ENCODE results near the gene ABCG8. TPM values are rescaled to one million over a fixed set of nuclear protein-coding genes. Genes with fewer than 3 reads are reported as not detected.

Gene ABCG8
- not detected in 2 replicates for total RNA-seq (2014; rRNA removed; shearing (Covaris generic))

DNA sequence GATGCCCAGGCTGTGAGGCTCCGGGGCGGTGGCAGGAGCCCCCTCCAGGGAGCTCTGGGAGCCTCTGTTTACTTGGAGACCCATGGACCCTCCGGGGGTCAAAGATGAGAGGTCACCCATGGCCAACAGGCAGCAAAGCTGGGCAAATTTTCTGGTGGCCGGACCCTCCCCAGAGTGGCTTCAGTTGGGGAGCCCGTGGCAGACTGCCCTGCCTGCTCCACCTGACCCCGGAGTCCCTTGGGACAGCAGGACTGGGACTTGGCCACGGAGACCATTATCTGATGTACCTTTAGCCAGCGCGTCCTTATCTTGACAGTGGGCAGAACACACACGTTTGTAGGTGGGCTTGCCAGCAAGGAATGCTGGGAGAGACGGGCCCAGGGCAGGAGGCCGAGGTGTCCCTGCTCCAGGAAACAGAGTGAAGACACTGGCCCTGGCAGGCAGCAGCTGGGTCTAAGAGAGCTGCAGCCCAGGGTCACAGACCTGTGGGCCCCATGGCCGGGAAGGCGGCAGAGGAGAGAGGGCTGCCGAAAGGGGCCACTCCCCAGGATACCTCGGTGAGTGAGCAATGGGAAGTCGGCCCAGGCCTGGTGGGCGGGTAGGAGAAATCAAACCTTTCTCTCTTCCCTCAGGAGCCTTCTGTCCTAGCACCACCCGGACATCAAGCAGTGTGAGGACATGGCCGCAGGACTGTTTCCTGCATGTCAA lies at the start of gene ABCG8, which contains the start of gene ABCG5:
ABCG8 (plus strand) TSS at position 412 of the 708 bp plus-strand sequence; CDS start at position 495, 83 bp downstream.
ABCG5 (minus strand) TSS at position 280 of the 708 bp plus-strand sequence; CDS start at position 120, 160 bp downstream.
- no peak for DNase-seq (ENCODE audit: low read depth)

DNA sequence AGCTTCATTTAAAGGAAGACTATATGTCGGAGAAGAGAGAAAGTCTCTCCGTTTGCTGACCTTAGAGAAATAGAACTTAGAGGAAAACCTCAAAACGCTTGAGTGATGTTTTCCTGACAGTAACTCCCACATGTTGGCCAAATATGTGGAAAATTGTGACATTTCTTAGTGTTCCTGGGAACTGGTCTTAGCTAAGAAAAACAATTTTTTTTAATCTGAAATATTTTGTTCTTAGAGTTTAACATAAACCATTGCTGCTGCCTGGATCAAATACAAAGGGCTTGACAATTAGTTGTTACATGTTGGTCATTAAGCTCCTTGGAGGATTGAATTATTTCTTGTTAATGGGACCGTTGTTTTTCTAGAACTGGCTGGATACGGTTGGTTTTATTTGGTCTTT lies 48.6 kb upstream of the ABCG8 start:
- no peak for DNase-seq (ENCODE audit: low read depth)

DNA sequence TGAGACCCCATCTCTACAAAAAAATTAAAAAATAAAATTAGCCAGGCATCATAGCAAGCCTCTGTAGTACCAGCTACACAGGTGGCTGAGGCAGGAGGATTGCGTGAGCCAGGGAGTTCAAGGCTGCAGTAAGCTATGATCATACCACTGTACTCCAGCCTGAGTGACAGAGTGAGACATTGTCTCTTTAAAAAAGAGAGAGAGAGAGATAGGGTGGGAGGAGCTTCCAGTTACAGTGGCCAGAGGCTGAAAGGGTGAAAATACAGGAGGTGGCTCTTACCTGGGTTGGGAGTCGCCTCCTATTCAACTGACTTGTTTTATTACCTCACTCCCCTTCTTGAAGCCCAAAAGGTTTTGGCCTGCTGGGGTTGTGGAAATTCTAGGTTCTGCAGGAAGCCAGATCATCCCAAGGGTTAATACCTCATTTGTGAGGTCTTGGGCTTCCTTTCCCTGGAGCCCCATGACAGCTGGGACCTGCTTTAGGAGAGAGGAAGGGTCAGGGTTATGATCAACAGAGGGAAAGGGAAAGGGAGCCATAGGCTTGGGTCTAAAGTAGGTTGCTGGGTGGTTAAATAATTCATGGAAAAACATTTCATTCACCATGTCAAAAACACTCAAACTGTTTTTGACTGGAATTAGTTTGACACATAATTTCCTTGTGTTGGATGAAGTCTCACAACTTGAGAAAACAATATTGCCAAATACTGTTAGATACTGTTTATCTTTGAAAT lies 47.6 kb upstream of the ABCG8 start:
- DNase-seq (ENCODE audit: low read depth) = no peak

DNA sequence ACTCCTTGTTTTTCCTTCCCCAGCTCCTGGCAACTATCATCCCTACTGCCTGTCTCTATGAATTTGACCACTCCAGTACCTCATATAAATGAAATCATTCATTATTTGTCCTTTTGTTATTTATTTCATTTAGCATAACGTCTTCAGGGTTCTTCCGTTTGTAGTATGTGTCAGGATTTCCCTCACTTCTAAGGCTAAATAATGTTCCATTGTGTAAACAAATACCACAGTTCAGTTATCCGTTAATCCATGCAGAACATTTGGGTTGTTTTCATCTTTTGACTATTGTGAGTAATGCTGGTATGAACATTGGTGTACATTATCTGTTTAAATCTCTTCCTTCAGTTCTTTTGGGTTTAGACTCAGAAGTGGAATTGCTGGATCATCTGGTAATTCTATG lies 46.1 kb upstream of the ABCG8 start:
- DNase-seq (ENCODE audit: low read depth) = peak; percentile 15

DNA sequence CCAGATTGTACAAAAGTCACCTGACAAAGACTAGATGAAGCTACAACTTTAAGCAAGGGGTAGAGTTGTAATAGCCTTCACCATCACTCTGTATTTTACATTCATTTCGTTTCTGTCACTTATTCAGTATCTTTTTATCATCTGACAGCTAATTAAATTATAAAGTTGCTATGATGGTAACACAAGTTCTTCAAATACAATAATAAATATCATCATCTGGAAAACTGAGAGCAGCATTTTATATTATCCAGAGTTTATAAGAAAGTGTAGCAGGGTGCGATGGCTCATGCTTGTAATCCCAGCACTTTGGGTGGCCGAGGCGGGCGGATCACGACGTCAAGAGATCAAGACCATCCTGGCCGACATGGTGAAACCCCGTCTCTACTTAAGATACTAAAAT lies 43.8 kb upstream of the ABCG8 start:
- DNase-seq (ENCODE audit: low read depth) = no peak

DNA sequence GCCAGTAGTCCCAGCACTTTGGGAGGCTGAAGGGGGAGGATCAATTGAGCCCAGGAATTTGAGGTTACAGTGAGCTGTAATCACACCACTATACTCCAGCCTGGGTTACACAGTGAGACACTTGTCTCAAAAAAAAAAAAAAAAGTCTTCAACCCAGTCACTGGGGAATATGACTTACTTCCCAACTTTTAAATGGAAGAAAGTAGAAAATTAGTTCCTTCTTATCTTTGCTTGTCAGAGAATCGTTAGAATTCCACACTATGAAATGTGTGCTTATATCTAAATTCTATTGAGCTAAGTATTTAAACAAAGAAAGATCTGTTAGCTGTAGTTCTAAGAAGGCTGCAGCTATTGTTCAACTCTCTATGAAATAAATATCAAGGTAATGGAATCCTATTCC lies 42.6 kb upstream of the ABCG8 start:
- DNase-seq (ENCODE audit: low read depth) = no peak

DNA sequence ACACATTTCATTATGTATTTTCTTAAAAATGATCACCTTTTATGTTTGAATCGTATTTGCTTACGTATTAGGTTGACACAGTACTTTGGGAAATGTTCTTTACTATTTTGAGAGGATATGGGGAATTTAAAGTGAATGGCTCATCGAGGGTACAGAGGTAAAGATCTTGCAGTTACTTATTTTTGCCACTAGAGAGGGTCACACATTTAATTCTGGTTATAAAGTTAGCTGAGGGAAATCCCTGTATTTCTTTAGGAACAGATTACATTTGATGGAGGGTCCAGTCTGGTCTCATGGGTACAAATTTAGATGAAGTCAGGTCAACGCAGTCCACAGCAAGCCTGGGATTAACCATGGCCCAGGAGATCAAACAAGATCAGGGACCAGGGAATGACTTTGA lies 40.5 kb upstream of the ABCG8 start:
- DNase-seq (ENCODE audit: low read depth) = no peak

DNA sequence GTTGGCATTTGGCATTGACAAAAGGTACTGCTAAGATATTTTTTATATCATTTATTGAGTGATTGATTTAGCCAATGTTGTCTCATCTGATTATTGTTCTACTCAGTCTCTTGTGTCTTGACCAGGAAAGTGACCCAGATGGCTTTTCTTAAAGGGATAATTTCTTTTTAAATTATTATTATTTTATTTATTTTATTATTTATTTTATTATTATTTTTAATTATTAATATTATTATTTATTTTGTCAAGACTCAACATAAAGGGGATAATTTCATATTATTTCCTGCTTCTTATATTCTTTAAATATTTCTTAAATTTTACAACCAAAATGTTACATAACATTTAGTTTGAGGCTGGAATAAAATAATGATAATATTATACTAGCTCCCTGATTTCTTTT lies 37.9 kb upstream of the ABCG8 start:
- no peak for DNase-seq (ENCODE audit: low read depth)

DNA sequence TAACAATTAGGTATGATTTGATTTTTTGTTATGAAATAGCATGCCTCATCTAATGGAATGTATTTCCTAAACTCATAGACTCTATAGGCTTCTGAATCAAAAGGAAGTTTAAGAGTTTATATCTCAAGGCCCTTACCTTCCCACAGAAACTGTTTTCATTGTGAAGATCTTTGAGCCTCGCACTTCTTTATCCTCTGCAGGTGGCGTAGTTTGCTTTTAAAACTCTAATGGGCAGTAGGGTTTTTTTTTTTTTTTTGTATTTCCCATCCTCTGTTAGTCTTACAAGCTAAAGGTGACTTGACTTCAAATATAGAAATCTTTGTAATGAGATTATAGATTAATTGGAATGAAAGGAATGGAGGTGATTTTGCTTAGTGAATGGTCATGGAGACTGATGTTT lies 36.6 kb upstream of the ABCG8 start:
- no peak for DNase-seq (ENCODE audit: low read depth)

DNA sequence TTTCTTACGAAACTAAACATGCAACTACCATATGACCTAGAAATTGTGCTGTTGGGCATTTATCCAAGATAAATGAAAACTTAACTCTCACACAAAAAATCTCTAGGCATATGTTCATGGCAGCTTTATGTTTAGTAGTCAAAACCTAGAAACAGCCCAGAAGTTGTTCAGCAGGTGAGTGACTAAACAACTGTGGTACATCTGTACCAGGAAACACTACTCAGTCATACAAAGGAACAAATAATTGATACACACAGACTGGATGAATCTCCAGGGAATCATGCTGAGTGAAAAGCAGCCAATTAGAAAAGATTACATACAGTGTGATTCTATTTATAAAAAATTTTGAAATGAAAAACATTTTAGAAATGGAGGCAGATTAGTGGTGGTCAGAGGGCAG lies 35.7 kb upstream of the ABCG8 start:
- DNase-seq (ENCODE audit: low read depth) = no peak

DNA sequence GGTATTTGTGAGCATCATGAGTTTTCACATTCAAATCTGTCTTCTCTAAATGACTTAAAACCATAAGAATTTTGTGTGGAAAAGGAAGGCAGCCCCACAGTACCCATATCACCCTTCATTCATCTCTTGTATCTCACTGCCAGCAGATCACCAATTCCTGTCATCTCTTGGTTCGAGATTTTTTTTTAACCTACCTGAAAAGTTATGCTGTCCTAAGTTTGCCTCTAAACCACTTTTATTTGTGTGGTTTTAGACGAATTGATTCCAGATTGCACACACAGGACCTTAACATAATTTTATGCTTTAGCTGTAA lies 32.1 kb upstream of the ABCG8 start:
- DNase-seq (ENCODE audit: low read depth) = no peak

DNA sequence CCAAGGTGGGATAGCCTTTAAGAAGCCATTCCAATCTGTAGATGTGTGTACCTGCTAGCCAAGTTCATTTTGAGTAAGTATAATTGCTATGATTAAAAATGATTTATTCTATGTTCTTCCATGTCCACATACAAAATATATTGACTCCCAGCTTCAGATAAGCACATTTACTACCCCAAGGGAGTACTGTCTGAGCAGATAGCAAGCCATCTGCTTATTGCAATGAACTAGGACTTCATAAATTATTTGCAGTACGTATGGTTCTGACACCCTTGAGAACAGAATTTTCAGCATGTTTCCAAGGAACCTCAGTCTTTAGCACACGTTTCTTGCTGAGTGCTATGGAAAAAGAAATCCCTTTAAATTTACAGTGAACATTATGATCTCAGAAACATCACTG lies 28.3 kb upstream of the ABCG8 start:
- DNase-seq (ENCODE audit: low read depth) = no peak

DNA sequence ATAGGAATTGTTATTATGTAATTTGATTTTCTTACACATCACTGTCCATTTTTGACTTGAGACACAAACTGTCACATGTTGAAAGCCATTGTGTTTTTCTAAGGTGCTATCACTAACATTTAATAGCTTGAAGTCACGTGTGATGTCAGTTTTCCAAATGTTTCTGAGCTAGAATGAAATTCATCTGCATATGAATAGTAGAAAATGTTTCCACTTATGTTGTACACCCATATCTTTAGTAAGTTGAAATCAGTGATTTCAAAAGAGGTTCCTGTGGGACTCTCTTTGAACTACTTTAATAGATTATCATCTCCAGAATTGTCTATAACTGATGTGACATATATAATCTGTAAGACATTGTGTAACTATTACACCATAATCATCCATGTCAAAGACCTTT lies 27.9 kb upstream of the ABCG8 start:
- DNase-seq (ENCODE audit: low read depth) = no peak

DNA sequence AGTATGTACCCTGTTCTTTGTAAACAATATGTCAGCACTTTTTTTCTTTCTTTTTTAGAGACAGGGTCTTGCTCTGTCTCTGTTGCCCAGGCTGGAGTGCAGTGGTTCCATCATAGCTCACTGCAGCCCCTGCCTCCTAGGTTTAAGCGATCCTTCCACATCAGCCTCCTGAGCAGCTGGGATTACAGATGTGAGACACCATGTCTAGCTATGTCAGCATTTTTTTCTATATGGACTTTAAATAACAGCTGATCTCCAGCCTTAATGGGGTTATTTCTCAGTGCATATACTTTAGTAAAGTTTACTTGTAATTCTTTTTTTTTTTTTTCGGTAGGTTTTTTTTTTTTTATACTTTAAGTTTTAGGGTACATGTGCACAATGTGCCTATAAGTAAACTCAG lies 26.8 kb upstream of the ABCG8 start:
- DNase-seq (ENCODE audit: low read depth) = no peak

DNA sequence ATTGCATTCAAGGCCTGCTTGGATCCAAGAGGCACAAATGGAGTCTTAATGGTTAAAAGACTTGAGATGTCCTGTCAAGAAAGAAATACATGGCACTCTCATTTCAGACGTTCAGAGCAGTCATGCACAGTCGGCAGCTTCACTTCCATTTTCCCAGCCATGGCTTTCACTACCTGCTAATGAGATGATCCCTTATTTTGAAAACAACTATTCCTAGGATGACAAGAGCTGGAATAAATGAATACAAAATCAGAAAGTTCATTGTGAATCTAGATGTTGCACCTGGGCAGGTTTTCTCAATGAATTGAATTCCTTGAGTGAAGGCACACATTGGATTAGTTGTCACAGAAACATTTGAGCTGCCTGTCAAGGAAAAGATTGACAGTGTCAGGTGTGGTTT lies 25.8 kb upstream of the ABCG8 start:
- no peak for DNase-seq (ENCODE audit: low read depth)

DNA sequence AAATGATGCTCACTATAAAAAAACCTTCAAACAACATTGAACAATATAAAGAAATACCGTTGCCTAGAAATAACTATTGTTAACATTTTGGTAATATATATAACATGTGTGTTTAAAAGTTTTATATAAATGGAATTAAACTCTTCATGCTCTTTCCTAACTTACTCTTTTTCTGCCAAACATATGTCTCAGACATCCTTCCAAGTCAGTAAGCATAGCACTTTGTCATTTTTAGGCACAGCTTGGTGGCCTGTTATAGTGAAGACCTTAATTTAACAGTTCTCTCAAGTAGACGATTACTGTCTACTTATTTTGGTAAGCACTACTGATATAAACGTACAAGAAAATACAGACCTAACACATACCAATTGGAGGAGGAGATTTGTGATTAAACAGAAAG lies 24.1 kb upstream of the ABCG8 start:
- DNase-seq (ENCODE audit: low read depth) = no peak

DNA sequence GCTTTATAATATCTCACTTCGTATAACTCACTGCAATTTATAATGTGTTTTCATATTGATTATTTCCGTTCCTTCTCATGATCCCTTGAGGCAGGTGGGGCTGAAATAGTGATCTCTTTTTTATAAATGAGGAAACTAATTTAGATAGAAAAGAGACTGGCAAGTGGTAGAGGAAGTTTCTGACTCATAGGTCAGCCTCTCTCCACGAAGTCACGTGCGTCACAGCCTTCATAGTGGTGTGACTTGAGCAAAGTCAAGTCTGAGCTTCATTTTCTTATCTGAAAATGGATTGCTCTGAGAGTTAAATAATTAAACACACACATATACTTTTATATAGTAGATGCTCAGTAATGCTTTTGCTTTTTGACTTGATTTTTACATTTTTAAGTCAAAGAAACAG lies 20.0 kb upstream of the ABCG8 start:
- peak; percentile 59 for DNase-seq (ENCODE audit: low read depth)

DNA sequence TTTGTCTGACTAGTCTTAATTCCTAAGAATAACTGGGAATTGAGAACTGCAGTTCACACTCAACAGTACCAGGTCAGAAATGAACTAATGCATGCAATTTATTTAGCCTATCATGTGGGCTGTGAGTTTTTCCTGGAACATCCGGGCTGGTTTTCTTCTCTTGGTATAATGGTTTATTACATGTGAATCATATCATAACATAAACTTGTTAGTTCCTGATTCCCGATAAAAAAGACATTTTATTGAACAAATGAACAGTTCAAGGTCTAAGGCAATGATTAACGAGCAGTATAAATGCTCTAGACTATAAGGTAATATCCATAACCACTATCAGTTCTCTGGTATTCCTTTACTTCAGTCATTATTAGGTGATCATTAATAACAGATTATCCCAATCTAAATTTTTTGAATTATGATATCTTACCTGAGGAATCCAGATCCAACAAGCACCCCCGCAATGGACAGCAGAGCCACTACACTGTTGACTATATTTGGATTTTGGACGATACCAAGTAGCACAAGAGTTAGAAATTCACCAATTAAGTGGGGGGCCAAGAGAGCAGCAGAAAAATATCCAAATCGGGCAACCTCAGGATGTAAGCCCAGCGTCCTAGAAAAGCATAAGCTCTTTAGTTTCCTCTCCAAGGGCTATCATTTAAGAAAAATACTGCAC lies 19.1 kb upstream of the ABCG8 start:
- no peak for DNase-seq (ENCODE audit: low read depth)

DNA sequence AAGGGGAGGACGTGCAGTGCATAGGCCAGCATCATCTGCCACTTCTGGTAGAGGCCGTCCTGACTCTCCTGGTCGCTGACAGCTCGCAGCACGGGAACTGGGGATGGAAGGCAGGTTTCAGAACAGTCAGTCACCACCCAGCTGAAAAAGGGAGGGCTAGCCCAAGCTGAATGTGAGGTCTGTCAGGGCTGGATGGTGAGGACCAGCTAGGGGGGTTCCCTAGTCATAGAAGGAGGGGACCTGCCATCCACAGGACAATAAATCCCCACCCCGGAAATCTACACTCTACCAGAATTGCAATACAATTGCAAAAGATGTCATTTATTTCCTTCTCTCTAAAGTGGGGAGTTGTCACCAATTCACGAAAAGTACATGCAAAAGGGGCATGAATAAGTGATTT lies 15.9 kb upstream of the ABCG8 start:
- DNase-seq (ENCODE audit: low read depth) = no peak

DNA sequence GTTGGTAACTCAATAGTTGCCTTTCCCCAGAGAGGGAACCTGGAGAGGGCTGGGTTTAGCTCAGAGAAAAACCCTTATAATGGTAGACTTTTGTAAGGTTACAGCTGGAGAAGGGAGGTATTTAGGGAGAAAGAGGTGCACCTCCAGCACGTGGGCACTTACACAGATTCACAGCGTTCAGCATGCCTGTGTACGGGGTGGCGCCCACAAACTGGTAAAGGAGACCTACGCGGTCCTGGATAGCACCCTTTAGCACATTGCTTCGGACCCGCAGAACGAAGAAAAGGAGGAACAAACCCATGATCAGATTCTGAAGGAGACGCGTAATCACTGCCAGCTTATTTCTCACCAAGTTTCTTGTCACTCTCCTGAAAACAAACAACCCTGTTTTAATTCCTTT lies 15.0 kb upstream of the ABCG8 start:
- DNase-seq (ENCODE audit: low read depth) = no peak

DNA sequence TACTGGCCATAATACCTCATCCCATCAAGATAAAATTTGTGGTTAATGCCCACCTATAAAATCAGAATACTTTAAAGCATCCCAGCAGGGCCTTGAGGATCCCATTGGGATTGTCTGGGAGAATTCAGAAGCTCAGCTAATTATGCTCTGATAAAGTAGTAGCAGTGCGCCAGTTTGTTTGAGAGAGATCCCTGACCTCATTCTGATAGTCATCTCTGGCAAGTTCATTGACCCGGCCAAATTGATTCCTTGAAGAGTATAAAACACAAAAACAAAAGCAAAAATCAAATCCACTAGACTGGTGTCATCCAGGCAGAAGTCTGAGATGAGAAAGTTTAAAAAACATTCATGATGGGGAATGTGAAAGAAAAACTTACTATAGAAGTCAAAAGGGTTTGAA lies 14.3 kb upstream of the ABCG8 start:
- DNase-seq (ENCODE audit: low read depth) = no peak

DNA sequence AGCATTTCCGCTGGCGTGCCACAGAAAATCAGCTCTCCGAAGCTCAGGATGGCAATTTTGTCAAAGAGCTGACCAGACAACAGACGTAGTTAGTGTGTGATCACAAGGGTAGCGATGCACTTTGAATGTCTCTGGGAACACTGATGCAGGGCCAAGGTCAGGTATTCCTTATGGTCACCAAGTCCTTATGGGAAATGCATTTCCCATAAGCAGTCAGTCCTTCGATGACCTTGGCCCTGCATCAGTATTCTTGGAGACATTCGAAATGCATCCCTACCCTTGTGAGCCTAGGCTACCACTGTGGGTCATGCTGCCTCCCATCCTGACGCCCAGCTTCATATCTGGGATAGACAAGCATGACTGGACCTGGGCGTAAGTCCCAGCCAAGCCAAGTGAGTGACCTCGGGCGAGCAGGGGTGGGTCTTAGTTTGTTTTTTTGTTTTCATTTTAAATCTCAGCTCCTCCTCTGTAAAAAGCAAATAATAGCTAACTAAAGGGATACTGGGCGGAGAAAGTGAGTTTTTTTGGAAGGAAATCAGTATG lies 13.7 kb upstream of the ABCG8 start:
- DNase-seq (ENCODE audit: low read depth) = no peak

DNA sequence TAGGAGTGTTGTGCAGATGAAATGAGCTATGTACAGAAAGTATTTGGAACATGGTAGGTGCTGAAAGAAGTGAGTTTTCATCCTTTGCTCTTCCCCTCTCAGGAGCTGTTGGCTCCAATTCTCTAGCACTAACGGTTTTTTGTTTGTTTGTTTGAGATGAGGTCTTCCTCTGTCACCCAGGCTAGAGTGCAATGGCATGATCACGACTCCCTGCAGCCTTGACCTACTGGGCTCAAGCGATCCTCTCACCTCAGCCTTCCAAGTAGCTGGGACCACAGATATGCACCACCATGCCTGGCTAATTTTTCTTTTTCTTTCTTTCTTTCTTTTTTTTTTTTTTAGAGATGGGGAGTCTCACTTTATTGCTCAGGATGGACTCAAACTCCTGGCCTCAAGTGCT lies 12.9 kb upstream of the ABCG8 start:
- no peak for DNase-seq (ENCODE audit: low read depth)
